Mesendoderm (in vitro differentiated cells): Measurements from ENCODE around the gene TBC1D14.

ENCODE experiments used
- DNase-seq: peaks from one replicate; pipeline ENCODE4 v3.0.0; 2013
- H2AK5ac ChIP-seq: 2 replicates; pipeline ENCODE4 v1.6.1; 2013; ENCODE audit warnings: low read length, inconsistent platforms
- H2BK120ac ChIP-seq: 2 replicates; pipeline ENCODE4 v1.6.1; 2013; ENCODE audit warnings: low read depth, mild to moderate bottlenecking, low read length, moderate library complexity, mixed read lengths
- H2BK15ac ChIP-seq: replicated peaks from 2 replicates; pipeline ENCODE4 v1.6.1; 2013; ENCODE audit warnings: low read depth, mild to moderate bottlenecking, moderate library complexity
- H2BK5ac ChIP-seq: 2 replicates; pipeline ENCODE4 v1.6.1; 2013; ENCODE audit warnings: low read length, inconsistent platforms
- H3K18ac ChIP-seq: 2 replicates; pipeline ENCODE4 v1.6.1; 2013; ENCODE audit warnings: mild to moderate bottlenecking, low read length, mixed read lengths
- H3K23ac ChIP-seq: one replicate; pipeline ENCODE4 v1.6.1; 2013; ENCODE audit warnings: low read length
- H3K27ac ChIP-seq: 2 replicates; pipeline ENCODE4 v1.5.1; 2013; ENCODE audit warnings: low read depth, mild to moderate bottlenecking, inconsistent platforms, low read length, moderate library complexity
- H3K27me3 ChIP-seq: 2 replicates; pipeline ENCODE4 v1.6.1; 2013; ENCODE audit warnings: low read length, control low read depth, mild to moderate bottlenecking, inconsistent platforms; ENCODE audit not compliant: insufficient read depth, poor library complexity
- H3K36me3 ChIP-seq: 2 replicates; pipeline ENCODE4 v1.6.1; 2013; ENCODE audit warnings: low read length, inconsistent platforms; ENCODE audit not compliant: control insufficient read depth, insufficient read depth
- H3K4ac ChIP-seq: one replicate; pipeline ENCODE4 v1.6.1; 2013; ENCODE audit warnings: low read depth, mild to moderate bottlenecking, low read length, moderate library complexity
- H3K4me1 ChIP-seq: 2 replicates; pipeline ENCODE4 v1.6.1; 2013; ENCODE audit warnings: low read depth, low read length, inconsistent platforms; ENCODE audit not compliant: control insufficient read depth
- H3K4me2 ChIP-seq: 2 replicates; pipeline ENCODE4 v1.6.1; 2013; ENCODE audit warnings: low read length
- H3K4me3 ChIP-seq: 2 replicates; pipeline ENCODE4 v1.5.1; 2013; ENCODE audit warnings: mild to moderate bottlenecking, low read length
- H3K56ac ChIP-seq: one replicate; pipeline ENCODE4 v1.6.1; 2013; ENCODE audit warnings: low read length
- H3K79me1 ChIP-seq: 2 replicates; pipeline ENCODE4 v1.6.1; 2013; ENCODE audit warnings: low read length, inconsistent platforms
- H3K79me2 ChIP-seq: 2 replicates; pipeline ENCODE4 v1.6.1; 2013; ENCODE audit warnings: mild to moderate bottlenecking, low read length; ENCODE audit not compliant: control insufficient read depth, insufficient read depth
- H3K9ac ChIP-seq: 2 replicates; pipeline ENCODE4 v1.6.1; 2013; ENCODE audit warnings: low read length, inconsistent platforms
- H4K5ac ChIP-seq: one replicate; pipeline ENCODE4 v1.6.1; 2013; ENCODE audit warnings: low read length
- H4K8ac ChIP-seq: one replicate; pipeline ENCODE4 v1.6.1; 2013; ENCODE audit warnings: low read depth, mild to moderate bottlenecking, control low read depth, low read length, moderate library complexity
- WGBS: extraction: QIAGEN DNeasy Blood & Tissue Kit; methylation state at CpG from one replicate; pipeline ENCODE4 v1.1.7; 2013; ENCODE audit warnings: low lambda C conversion rate, missing lambda C conversion rate; ENCODE audit not compliant: insufficient coverage; ENCODE audit errors: extremely low coverage; 5-methylcytosine and 5-hydroxymethylcytosine counted together

The TBC1D14 gene

DNA sequence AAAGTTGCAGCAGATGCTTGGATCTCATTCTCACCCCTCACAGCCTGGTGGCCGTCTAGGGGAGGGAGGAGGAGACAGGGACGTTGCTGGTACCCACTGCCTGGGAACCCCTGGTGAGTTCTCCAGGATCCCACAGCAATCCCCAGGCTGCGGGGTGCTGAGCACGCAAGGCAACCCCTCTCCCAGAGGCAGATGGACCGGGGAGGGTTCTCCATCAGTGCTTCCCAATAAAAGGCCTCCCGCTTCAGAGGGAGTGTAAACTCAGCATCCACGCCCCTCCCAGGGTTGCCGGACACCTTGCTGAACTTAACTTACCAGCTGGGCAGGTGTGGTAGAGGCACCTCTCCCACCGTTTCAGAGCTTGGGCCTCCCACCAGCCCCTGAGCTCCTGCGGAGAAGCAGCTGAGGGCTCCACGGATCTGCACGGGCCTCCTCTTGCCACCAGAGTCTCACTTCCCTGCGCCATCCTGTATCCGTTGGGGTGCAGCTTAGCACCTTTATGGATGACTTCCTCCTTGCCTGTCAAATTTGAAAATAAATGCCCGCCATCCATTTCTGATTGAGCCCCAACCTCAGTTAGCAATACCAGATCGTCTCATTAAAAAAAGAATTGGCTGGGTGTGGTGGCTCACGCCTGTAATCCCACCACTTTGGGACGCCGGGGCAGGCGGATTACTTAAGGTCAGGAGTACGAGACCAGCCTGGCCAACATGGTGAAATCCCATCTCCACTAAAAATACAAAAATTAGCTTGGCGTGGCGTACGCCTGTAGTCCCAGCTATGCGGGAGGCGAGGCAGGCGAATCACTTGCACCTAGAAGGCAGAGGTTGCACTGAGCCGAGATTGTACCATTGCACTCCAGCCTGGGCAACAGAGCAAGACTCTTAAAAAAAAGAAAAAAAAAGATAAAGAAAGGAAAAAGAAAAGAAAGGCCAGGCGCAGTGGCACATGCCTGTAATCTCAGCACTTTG is 14.8 kb upstream of the TBC1D14 start:
- Histone ChIP-seq H3K4ac (no peak overlapping the region), H3K18ac (no peak overlapping the region), H3K56ac (no peak overlapping the region), H4K8ac (no peak overlapping the region), H3K36me3 (no peaks in the 10 kb centered on the region), H2BK5ac (no peak overlapping the region), H3K4me3 (no peak overlapping the region), H3K27ac (no peak overlapping the region), H3K79me2 (no peaks in the 10 kb centered on the region), H3K27me3 (no peaks in the 10 kb centered on the region), H3K9ac (no peak overlapping the region), H3K79me1 (no peaks in the 10 kb centered on the region), H3K4me2 (no peak overlapping the region), H2BK120ac (no peak overlapping the region), H3K23ac (no peak overlapping the region), H2BK15ac (no peak overlapping the region), H4K5ac (no peak overlapping the region), H2AK5ac (no peak overlapping the region), H3K4me1 (no peaks in the 10 kb centered on the region)
- no peak for DNase-seq
- WGBS, result no CpG with 5 or more reads among the region's 29 CpGs

DNA sequence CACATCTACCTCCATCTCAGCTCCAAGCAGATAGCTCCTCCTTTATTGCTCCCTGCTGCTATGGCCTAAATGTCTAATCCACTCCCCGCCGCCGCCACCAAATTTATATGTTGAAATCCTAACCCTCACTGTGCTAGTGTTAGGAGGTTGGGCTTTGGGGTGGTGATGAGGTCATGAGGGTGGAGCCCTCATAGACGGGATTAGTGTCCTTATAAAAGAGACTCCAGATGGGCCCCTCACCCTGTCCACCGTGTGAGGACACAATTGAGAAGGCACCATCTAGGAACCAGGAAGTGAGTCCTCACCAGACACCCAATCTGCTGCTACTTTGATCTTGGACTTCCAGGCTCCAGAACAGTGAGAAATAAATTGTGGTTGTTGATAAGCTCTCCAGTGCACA is 13.6 kb upstream of the TBC1D14 start:
- Histone ChIP-seq H3K4me1 (no peaks in the 10 kb centered on the region), H3K36me3 (no peaks in the 10 kb centered on the region), H3K27me3 (no peaks in the 10 kb centered on the region), H2BK15ac (no peak overlapping the region), H3K18ac (no peak overlapping the region), H4K5ac (no peak overlapping the region), H3K79me2 (no peaks in the 10 kb centered on the region), H4K8ac (no peak overlapping the region), H3K4me3 (no peak overlapping the region), H3K9ac (no peak overlapping the region), H2BK5ac (no peak overlapping the region), H2AK5ac (no peak overlapping the region), H3K56ac (no peak overlapping the region), H3K27ac (no peak overlapping the region), H3K4me2 (no peak overlapping the region), H2BK120ac (no peak overlapping the region), H3K4ac (no peak overlapping the region), H3K23ac (no peak overlapping the region), H3K79me1 (no peaks in the 10 kb centered on the region)
- WGBS, result no CpG with 5 or more reads among the region's 5 CpGs
- no peak for DNase-seq

DNA sequence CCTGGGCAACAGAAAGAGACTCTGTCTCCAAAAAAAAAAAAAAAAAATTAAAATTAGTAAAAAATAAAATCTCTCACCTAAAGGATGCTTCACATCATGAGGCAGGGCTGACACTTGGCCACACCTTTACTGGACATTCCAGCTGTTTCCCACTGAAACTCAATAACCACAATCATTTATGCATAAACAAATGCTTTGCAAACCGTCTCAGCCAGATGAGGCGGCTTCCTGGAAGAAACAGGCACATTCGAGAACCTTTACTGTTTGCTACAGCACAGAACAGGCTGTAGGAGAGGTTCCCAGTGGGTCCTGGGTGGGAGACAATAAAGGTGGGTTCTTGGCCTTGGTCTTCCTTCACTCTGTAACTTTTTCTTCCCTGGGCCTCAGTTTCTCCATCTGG is 10.9 kb upstream of the TBC1D14 start:
- Histone ChIP-seq H3K18ac (no peak overlapping the region), H3K56ac (no peak overlapping the region), H3K23ac (no peak overlapping the region), H3K9ac (no peak overlapping the region), H2BK15ac (no peak overlapping the region), H3K4me3 (no peak overlapping the region), H2BK120ac (no peak overlapping the region), H2AK5ac (no peak overlapping the region), H3K4me1 (peaks cover 2% of the 10 kb centered on the region), H3K79me1 (no peaks in the 10 kb centered on the region), H2BK5ac (no peak overlapping the region), H3K27me3 (no peaks in the 10 kb centered on the region), H3K4ac (no peak overlapping the region), H4K5ac (no peak overlapping the region), H3K4me2 (no peak overlapping the region), H3K36me3 (no peaks in the 10 kb centered on the region), H4K8ac (no peak overlapping the region), H3K27ac (no peak overlapping the region), H3K79me2 (no peaks in the 10 kb centered on the region)
- no peak for DNase-seq
- WGBS, result no CpG with 5 or more reads among the region's 3 CpGs

DNA sequence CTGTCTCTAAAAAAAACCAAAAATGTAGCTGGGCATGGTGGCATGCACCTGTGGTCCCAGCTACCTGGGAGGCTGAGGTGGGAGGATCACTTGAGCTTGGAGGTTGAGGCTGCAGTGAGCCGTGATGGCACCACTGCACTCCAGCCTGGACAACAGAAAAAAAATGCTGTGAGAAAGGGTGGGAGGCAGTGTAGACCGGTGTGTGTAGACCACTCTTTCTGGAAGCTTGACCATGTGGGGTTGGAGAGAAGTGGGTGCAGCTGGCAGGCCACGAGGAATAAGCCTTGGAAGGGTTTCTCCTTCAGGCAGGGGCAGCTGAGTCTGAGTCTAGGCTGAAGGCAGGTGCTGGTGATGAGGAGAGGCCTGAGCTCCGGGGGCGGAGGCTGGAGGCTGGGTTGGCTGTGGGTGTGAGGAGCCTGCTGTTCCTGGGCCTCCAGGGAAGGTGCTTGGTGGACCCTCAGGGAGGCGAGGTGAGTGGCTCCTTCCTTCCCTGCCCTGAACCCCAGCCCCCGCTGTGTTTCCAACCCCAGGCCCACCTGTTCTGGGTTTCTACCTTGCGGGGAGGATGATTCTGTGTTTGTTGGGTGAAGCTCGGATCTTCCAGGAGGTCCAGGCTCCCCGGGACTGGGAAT is 9.3 kb upstream of the TBC1D14 start:
- WGBS, result no CpG with 5 or more reads among the region's 10 CpGs
- H3K18ac ChIP-seq, result no peak overlapping the region

DNA sequence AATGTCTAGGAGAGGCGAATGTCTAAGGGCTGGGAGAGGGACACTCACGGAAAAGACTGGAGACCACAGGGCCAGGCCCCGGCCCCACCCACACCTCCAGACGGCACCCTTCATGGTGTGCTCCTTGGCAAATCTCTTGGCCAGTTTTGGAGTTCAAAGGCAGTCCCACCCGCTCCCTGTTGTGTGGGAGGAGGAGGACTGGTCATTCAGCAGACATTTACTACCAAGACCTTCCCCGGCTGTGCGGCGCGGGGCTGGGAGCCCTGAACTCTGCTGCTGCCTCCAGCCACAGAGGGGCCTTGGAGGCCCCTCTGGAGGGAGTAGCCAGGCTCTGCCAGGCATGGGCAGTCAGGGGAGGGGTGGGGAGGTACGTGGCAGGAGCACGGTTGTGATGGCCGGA is 8.7 kb upstream of the TBC1D14 start:
- Histone ChIP-seq H3K27me3 (no peaks in the 10 kb centered on the region), H3K56ac (no peak overlapping the region), H3K4me2 (no peak overlapping the region), H2BK120ac (no peak overlapping the region), H2BK15ac (no peak overlapping the region), H3K9ac (no peak overlapping the region), H3K79me2 (no peaks in the 10 kb centered on the region), H3K18ac (no peak overlapping the region), H3K23ac (no peak overlapping the region), H3K4me1 (peaks cover 2% of the 10 kb centered on the region), H3K4me3 (no peak overlapping the region), H2AK5ac (no peak overlapping the region), H3K27ac (no peak overlapping the region), H3K36me3 (no peaks in the 10 kb centered on the region), H4K8ac (no peak overlapping the region), H4K5ac (no peak overlapping the region), H3K79me1 (no peaks in the 10 kb centered on the region), H2BK5ac (no peak overlapping the region), H3K4ac (no peak overlapping the region)
- DNase-seq, result no peak
- WGBS, result no CpG with 5 or more reads among the region's 12 CpGs

More for the DNA sequence above, 9.3 kb upstream of the TBC1D14 start:
- Histone ChIP-seq H3K4me1 (peaks cover 2% of the 10 kb centered on the region), H2BK15ac (no peak overlapping the region), H3K79me1 (no peaks in the 10 kb centered on the region), H3K36me3 (no peaks in the 10 kb centered on the region), H3K56ac (no peak overlapping the region), H3K4me3 (no peak overlapping the region), H3K4me2 (no peak overlapping the region), H2BK5ac (no peak overlapping the region), H2BK120ac (no peak overlapping the region), H3K4ac (no peak overlapping the region), H3K9ac (no peak overlapping the region), H3K27me3 (no peaks in the 10 kb centered on the region), H4K5ac (no peak overlapping the region), H3K23ac (no peak overlapping the region), H4K8ac (no peak overlapping the region), H3K79me2 (no peaks in the 10 kb centered on the region), H3K27ac (no peak overlapping the region), H2AK5ac (no peak overlapping the region)
- no peak for DNase-seq
